NCI-H2081 treated with DMSO at 0.1 percent for 48 hours (cell line): ENCODE measurements around the gene BPIFB2.
"Not testable (repeated sequence)": the region's sequence is repeated elsewhere in the genome, so short reads cannot be mapped to it uniquely, and the experiment has no call there.

Source experiments
- DNase-seq: peaks from one replicate; lab custom pipeline; 2025; lab: John Stamatoyannopoulos, UW

The BPIFB2 gene

DNA sequence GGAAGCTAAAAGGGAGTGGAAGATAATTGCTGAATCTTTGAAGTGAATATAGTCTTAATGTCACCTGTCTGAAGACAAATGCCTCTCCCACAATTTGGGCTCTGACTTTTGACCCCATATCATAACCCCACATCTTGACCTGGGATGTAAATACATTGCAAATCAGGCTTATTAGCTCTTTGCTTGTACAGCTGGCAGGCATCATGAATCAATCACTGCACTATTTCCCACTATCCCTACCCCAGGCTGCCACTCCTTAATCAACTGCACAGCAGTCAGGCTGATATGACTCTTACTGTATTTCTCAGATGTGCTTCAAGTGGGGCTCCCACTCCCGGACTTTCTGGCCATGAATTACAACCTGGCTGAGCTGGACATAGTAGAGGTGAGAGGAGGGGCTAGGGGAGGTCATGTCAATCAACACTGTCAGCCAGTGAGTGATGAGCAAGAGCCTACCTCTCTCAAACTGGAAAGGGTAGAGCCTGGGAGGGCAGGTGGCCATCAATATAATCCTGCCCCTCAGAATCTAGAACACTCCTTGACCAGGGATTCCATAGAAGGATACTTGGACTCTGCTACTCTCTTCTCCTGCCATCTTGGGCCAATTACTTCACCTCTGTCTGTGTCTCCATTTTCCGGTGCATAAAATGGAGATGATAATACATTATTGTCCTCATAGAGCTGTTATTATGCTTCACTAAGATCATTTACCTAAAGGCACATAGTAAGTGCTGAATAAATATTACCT lies 35.7 kb downstream of the BPIFB2 start:
- DNase-seq = no peak

DNA sequence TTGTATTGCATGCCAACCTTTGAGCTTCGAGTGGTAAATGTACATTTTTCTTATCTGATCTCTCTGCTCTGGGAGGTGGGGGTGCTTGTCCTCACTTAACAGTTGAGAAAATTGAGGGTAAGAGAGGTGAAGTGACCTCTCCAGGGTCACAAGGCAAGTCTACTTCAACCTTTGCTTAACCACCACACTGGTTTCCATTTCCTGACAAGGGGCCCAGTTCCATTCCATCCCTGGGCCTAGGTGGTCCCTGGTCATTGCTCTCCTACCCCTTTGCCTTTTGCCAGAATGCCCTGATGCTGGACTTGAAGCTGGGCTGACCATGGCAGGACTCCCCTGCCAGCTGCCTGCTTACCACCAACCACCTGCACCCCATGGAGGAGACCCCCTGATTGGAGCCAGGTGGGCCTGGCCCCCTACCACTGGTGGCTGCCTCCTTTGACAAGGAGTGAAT lies 36.3 kb downstream of the BPIFB2 start:
- DNase-seq = no peak

DNA sequence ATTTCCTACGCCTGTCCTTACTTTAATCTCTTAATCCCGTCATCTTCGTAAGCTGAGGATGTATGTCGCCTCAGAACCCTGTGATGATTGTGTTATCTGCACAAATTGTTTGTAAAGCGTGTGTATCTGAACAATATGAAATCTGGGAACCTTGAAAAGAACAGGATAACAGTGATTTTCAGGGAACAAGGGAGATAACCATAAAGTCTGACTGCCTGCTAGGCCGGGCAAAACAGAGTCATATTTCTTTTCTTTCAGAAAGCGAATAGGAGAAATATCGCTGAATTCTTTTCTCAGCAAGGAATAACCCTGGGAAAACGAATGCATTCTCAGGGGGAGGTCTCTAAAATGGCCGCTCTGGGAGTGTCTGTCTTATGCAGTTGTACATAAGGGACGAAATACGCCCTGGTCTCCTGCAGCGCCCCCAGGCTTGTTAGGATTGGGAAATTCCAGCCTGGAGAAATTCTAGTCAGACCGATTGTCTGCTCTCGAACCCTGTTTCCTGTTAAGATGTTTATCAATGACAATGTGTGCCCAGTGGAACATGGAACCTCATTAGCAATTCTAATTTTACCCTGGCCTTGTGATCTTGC lies 37.7 kb downstream of the BPIFB2 start:
- DNase-seq = not testable (repeated sequence)

DNA sequence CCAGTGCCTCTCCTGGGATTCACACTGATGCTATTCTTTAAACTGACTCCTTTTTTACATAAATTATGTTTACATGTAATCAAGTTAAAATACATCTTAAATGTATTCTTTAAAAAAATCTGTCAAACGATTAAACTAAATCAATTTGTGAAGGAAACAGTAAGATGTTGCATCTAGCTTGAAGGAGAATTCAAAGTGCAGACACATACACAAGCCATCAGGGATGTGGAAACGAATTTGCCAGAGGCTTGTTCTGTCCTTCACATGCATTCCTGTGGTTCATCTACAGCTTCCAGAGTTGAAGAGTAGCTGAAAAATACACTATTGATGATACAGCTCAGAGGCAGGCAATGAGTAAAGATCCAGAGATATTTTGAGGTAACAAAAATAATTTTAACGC lies 38.9 kb downstream of the BPIFB2 start:
- DNase-seq = no peak

DNA sequence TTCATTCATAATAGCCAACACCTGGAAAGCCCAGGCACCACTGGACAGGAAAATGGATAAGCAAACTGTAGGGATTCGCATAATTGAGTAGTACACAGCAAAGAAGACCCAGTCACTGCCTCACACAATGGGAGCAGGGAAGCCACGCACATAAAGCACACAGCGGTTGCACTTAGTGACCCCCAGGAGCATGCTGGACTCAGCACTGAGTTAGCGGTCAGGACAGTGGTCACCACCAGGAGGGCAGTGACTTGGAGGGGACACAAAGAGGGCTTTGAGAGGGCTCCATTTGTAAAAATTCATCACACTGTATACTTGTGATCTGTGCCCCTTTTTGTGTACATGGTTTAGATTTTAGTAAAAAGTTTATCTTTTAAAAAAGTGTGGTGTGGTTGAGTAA lies 43.8 kb downstream of the BPIFB2 start:
- DNase-seq = no peak

DNA sequence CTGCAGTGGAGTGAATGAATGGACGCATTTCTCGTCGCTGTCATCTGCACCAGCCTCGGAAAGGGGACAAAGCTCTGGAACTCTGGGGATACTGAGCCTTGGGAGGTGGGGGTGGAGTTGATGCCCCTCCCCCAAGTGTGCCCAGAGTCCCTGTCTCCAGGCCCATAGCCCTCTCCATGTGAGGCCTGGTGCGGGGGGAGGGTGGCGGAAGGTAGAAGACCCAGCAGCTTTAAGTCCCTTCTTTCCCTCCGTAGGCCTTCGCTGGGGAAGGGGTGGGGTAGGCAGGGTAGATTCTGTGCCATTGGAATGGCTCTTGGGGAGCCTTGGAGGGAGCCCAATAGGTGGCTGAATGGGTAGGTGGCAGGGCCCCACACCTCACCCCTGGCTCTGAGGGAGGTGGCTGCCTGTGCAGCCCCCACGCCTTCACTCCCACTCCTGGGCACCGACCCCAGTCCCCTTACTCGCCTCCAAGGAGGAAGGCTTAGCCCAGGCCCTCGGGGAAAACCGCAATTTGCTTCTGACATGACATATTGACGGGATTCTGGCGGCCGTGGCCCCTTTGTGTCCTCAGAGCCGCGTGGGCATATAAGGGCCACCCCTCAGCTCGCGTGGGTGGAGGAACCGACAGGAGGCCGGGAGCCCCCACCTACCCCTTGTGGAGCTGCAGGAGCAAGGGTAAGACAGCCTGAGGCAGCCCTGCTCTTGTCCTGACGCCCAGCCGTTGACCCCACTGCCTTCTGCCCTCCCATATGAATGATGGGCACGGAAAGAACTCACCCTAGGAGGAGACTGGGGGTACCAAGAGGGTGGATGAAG lies 46.0 kb downstream of the BPIFB2 start, which contains the start of gene BPIFB3:
Gene BPIFB3, plus strand, starts transcription at position 613 of the 816 bp plus-strand sequence. CDS start 1,533 bp downstream, outside the sequence.
- no peak for DNase-seq

DNA sequence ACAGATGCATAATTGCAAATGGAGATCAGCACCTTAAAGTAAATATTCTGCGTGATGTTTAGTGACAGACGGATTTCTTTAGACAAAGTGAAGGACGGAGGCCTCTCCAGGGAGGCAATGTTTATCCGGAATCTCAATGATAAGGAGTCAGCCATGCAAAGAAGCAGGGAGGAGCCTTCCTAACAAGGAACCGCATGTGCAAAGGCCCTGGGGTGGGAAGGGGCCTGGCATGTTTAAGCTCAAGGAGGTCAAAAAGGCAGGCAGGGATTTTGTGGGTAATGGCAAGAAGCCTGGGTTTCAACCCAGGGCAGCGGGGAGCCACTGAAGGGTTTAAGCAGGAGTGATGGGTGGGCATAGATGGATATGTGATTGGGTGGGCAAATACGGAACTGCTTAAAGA lies 46.9 kb downstream of the BPIFB2 start:
- no peak for DNase-seq

DNA sequence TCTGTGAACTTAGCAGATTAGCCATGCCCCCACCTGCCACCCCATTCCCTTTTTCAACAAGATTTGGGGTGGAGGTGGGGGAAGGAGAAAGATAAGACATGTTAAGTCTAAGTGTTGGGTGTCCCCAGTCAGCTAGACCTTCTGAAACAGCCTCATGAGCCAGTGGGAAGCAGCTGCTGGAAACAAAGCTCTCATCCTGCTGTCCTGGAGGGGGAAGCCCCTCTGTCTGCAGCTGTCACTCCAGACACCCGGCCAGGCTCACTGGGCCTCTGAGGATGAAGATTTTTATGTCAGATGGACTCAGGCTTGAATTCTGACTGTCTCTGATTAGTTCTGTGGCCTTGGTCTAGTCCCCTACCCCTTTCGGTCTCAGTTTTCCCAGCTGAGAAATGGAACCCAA lies 47.3 kb downstream of the BPIFB2 start:
- DNase-seq = no peak

DNA sequence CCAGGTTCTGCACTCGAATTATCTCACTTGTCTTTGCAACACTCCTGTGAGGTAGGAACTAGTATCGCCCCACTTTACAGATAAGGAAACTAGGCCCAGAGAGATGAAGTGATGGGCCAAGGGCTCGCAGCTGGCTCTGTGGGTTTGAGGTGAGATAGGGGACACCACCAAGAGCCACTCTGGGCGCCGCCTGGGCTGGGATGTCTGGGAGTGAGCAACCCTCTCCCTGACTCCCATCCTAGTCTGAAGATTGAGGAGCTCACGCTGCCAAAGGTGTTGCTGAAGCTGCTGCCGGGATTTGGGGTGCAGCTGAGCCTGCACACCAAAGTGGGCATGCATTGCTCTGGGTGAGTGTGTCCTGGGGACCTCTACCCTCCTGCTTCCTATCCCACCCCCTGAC lies 51.6 kb downstream of the BPIFB2 start:
- no peak for DNase-seq

DNA sequence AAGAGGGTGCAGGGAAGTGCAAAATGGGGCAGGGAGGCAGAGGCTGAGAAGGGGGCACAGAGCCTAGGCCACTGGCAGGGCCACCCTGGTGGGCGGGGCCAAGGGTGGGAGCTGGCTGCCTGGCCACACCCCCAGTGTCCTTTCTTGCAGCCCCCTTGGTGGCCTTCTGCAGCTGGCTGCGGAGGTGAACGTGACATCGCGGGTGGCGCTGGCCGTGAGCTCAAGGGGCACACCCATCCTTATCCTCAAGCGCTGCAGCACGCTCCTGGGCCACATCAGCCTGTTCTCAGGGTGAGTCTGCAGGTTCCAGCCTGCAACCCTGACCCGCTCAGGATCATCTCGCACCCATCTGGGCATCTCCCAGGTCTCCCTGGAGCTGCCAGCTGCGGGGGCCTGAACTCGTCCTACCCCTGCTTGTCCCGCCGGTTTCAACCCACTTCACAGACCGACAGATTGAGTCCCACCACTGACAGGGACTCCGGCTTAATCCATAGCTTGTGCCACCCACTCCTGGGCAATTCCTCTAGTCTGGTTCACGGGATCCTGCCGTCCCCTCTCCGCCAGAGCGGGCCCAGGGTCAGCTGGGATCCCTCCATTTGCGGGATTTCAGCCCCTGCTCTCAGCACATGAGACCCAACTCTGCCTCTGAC lies 52.4 kb downstream of the BPIFB2 start:
- DNase-seq = no peak

DNA sequence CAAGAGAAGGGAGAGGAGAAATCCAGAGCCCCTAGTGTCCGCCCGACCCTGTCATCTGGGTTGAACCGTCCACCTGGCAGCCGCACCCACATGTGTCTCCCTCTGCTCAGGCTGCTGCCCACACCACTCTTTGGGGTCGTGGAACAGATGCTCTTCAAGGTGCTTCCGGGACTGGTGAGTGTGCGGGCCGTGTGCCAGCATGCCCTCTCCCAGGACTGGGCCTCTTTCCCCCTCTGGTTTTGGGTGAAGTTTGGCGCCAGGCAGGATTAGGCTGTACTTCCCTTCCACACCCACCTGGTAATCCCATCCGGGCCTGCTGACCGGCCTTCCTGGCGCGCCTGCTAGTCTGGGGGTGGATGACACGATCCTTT lies 54.1 kb downstream of the BPIFB2 start:
- DNase-seq = no peak

DNA sequence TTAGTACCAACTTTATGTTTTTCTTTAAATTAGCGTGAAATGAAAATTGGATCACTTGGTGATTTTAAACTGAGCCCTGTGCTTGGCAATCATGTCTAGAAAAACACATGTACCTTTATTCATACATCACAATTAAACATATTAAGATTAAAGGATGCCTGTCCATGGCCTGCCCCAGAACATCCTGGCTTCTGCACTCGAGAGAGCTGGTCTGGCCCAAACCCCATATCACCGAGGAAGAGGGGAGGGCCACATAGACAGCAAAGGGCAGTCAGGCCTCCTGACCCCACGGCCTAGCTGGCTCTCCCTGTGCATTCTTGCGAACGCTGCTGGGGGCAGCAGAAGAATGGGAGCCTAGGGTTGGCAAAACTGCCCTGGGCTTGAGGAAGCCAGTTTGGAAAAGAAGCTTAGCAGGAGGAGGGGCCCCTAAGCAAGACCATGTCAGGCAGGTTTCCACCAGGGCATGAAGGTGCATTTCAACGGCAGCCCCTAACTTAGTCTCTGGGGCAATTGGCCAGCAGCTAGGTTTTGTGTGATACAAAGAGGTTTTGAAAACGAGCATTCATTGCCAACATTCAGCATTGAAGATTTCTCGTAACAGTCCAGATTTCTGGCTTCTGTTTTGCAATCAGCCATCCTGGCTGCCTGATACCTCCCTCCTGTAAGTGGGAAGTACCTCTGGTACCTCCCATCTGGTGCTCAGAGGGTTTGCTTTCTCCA lies 54.8 kb downstream of the BPIFB2 start:
- no peak for DNase-seq

DNA sequence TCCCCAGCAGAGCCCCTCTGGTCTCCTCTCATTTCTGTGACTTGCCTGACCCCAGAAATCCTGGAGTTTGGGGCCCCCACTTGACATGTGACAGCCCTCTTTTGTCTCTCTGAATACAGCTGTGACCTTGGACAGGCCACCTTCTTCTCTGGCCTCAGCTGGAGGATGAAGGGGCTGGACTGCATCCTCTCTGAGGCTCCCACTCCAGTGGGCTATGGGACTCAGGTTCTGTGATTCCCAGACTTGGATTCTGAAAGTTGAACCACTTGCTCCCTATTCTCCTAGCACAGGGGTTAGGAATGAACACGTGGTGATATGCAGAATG lies 55.3 kb downstream of the BPIFB2 start:
- DNase-seq = no peak

DNA sequence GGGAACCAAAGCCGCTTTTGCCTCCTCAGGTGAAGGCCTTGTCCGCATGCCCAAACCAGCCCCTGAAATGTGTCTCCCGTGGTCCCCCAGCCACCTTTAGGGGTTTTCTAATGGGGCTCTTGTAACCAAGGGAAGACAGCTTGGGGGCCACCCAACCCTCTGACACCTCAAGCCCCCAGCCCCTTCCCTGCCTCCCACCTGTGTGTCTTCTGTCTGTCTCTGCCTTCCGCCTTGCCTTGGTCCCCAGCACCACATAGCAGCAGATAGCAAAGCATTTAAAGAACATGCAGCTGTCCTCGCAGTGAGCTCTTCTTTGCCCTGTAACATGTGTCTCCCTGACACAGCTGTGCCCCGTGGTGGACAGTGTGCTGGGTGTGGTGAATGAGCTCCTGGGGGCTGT lies 55.8 kb downstream of the BPIFB2 start:
- DNase-seq = no peak

DNA sequence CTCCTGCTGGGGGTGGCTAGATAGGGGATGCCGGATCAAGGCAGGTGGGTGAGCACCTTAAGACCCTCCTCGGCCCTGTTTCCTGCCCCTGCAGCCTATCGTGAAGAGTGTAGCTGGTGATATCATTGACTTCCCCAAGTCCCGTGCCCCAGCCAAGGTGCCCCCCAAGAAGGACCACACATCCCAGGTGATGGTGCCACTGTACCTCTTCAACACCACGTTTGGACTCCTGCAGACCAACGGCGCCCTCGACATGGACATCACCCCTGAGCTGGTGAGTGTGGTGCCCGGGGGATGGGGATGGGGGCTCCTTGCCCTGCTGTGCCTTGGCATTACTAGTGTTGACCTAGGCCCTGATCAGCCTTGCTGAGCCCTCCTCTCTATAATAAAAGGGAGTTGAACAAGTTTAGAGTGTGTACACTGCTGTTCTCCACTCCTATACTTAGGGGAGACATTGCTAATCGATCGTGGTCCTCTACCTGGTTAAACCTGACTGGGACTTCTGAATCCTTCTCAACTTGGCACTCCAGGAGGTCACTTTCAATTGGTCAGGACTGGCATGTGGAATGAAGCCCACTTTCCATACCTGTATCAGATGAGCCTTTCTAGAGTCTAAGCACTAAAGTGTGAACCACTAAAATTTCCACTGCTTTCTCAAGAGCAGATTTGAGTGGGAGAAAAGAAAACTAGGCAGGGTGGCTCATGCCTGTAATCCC lies 57.2 kb downstream of the BPIFB2 start:
- no peak for DNase-seq

DNA sequence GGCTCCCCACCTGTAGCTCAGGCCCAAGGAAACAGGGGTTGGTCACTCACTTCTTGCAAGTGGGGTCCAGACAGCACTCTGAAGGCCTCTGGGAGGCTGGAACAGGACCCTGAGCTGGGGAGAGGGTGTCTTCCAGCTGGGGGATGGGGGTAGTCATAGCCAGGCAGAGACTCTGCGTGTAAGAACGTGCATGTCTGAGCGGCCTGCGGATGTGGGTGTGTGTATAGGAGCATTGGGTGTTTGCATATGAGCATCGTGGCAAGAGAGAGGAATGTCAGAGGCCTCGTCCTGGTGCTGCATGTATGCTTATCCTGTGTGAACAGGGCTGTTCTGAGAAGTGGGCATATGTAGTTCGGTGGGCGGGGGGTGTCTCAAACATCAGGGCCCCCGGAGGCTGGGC lies 58.3 kb downstream of the BPIFB2 start:
- DNase-seq = no peak

DNA sequence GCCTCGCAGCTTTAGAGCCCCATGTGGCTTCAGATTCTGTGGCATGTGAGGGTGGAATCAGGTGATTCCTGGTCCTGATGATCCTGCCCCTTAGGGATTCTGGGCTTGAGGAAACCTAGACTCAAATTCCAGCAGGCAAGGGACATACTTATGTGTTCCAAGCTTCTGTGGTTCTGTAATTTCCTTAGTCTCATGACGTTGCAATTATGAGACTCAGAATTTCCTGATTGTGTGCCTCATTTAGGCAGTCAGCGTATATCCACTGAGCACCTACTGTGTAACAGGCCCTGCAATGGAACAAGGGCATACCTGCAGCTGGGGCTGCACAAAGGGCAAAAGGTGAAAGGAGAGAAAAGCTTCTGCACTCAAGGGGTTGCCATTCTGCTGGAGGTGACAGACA lies 60.3 kb downstream of the BPIFB2 start:
- no peak for DNase-seq

DNA sequence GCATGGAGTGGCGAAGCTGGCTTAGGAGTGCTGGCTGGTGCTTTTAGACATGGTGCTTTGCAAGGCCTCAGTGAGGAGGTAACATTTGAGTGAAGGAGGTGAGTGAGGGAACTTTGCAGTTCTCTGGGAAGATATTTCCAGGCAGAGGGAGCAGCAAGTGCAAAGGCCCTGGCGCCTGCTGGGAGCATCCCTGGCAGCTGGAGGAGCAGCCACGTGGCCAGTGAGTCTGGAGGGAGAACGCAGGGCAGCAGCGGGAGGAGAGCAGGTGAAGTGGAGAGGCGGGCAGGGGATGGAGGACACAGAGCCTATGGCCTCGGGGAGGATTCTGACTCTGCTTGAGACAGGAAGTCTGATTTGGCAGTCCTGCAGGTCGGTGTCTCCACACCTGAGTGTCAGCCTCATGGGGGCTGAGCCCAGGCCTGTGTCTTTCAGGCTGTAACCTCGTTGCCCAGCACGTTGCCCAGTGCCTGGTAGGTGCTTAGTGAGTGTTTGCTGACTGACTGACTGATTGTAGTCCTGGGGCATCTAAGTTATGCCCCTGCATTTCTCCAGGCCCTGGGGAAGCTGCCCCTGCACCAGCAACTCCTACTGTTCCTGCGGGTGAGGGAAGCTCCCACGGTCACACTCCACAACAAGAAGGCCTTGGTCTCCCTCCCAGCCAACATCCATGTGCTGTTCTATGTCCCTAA lies 60.9 kb downstream of the BPIFB2 start:
- DNase-seq = no peak

DNA sequence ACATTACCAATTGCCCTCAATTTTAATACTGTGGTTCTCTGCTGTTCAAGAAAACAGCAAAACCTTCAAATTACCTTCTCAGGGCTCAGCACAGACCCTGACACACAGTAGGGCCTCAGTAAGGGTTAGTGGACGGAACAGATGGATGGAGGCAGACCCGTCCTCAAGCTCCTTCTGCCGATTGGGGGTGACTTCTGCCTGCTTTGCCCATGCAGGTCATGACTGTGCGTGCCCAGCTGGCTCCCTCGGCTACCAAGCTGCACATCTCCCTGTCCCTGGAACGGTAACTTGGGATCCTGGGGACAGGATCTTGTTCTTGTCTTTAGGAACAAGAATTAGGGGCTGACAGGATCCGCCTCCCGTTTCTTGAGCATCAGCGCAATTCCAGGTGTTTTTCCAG lies 62.2 kb downstream of the BPIFB2 start:
- DNase-seq = no peak
